B cell (primary cell): ENCODE results near the gene RHOBTB1. TPM values are rescaled to one million over a fixed set of nuclear protein-coding genes. Genes with fewer than 3 reads are reported as not detected.

Experiments
- ATAC-seq: fragments of 200-7000 bp; cut with Tn5 transposase; one replicate; pipeline ENCODE4 v1.10.0; 2021; ENCODE audit warnings: low read depth, mild to moderate bottlenecking, moderate number of reproducible peaks, moderate library complexity
- CTCF ChIA-PET: fragments of 350-600 bp; sonication (Branson Sonifier 250); formaldehyde crosslinking; loops from one replicate; lab custom pipeline; 2021; ENCODE audit warnings: antibody characterized with exemption, inconsistent platforms; lab: Charles Lee
- POLR2A ChIA-PET: fragments of 350-600 bp; sonication (Branson Sonifier 250); formaldehyde crosslinking; loops from one replicate; lab custom pipeline; 2021; ENCODE audit warnings: antibody characterized with exemption; lab: Charles Lee
- DNase-seq: peaks from one replicate; pipeline ENCODE4 v3.0.0; 2013
- H2AFZ ChIP-seq: 2 replicates; pipeline ENCODE4 v1.6.1; 2012; ENCODE audit warnings: mild to moderate bottlenecking, low read depth, low read length; ENCODE audit not compliant: insufficient read depth, poor library complexity, severe bottlenecking
- H3K27ac ChIP-seq, 2 donors: 1 replicate in 1 of 2; 2 replicates in 1 of 2; pipeline ENCODE4 v1.5.1; 2012 to 2013; ENCODE audit warnings: low read length in 2 of 2, mild to moderate bottlenecking in 2 of 2, moderate library complexity in 1 of 2
- H3K27me3 ChIP-seq, 4 experiments: fragments of 200-600 bp in 1 of 4; sonication (generic) in 1 of 4; replicated peaks in 1 of 4; 1 replicate in 2 of 4; 2 replicates in 2 of 4; pipeline versions ENCODE4 v1.6.1 to v1.7.0; 2013 to 2016; ENCODE audit warnings: low read length in 3 of 4, mild to moderate bottlenecking in 2 of 4, mixed read lengths in 1 of 4, moderate library complexity in 1 of 4; ENCODE audit not compliant: insufficient read depth in 4 of 4, control insufficient read depth in 3 of 4; ENCODE audit errors: control extremely low read depth in 1 of 4
- H3K36me3 ChIP-seq, 2 experiments: replicated peaks in 1 of 2; 1 replicate in 1 of 2; 2 replicates in 1 of 2; pipeline versions ENCODE4 v1.6.1 to v1.7.1; 2013; ENCODE audit warnings: low read length in 1 of 2; ENCODE audit not compliant: insufficient read depth in 2 of 2, control insufficient read depth in 1 of 2; ENCODE audit errors: control extremely low read depth in 1 of 2, extremely low read depth in 1 of 2
- H3K4me1 ChIP-seq, 2 donors: fragments of 200-600 bp in 1 of 2; sonication (generic) in 1 of 2; 1 replicate in 1 of 2; 2 replicates in 1 of 2; pipeline versions ENCODE4 v1.5.1 to v1.6.1; 2013 to 2017; ENCODE audit warnings: low read length in 2 of 2; ENCODE audit not compliant: control insufficient read depth in 2 of 2, insufficient read depth in 2 of 2
- H3K4me2 ChIP-seq: replicated peaks from 2 replicates; pipeline ENCODE3; 2012; ENCODE audit warnings: mild to moderate bottlenecking, low read depth, low read length; ENCODE audit not compliant: poor library complexity, severe bottlenecking
- H3K4me3 ChIP-seq, 5 experiments: fragments of 200-600 bp in 1 of 5; sonication (generic) in 1 of 5; 1 replicate in 3 of 5; 2 replicates in 2 of 5; pipeline versions ENCODE4 v1.5.1 to v1.7.0; 2011 to 2016; ENCODE audit warnings: low read length in 4 of 5, mild to moderate bottlenecking in 4 of 5, low read depth in 2 of 5, control low read depth in 1 of 5, moderate library complexity in 1 of 5; ENCODE audit not compliant: insufficient read depth in 1 of 5; ENCODE audit errors: control extremely low read depth in 1 of 5, extremely low read depth in 1 of 5
- H3K79me2 ChIP-seq: fragments of 200-600 bp; sonication (generic); one replicate; pipeline ENCODE4 v1.6.0; 2016; ENCODE audit warnings: low read length; ENCODE audit not compliant: control insufficient read depth, insufficient read depth
- H3K9ac ChIP-seq: fragments of 200-600 bp; sonication (generic); 2 replicates; pipeline ENCODE4 v1.6.1; 2017; ENCODE audit warnings: mild to moderate bottlenecking, low read length, moderate library complexity
- H3K9me3 ChIP-seq, 3 donors: one replicate each; pipeline versions ENCODE4 v1.6.1 to v1.7.1; 2013; ENCODE audit warnings: low read length in 2 of 3; ENCODE audit not compliant: control insufficient read depth in 2 of 3, insufficient read depth in 1 of 3; ENCODE audit errors: control extremely low read depth in 1 of 3
- H4K20me1 ChIP-seq: 2 replicates; pipeline ENCODE4 v1.6.0; 2012; ENCODE audit warnings: mild to moderate bottlenecking, low read length; ENCODE audit not compliant: insufficient read depth, control insufficient read depth, poor library complexity, severe bottlenecking
- H3K27ac Mint-ChIP-seq: one replicate; pipeline ENCODE4 v1.8.0; 2021; ENCODE audit warnings: mixed read lengths
- H3K27me3 Mint-ChIP-seq: one replicate; pipeline ENCODE4 v1.8.0; 2021; ENCODE audit warnings: mixed read lengths
- H3K4me1 Mint-ChIP-seq: one replicate; pipeline ENCODE4 v1.8.0; 2021; ENCODE audit warnings: mixed read lengths
- H3K4me3 Mint-ChIP-seq: one replicate; pipeline ENCODE4 v1.8.0; 2021; ENCODE audit warnings: mixed read lengths
- H3K9me3 Mint-ChIP-seq: one replicate; pipeline ENCODE4 v1.8.0; 2022; ENCODE audit warnings: mixed read lengths; ENCODE audit not compliant: insufficient read depth
- CTCF ChIP-seq: fragments of 200-600 bp; IDR thresholded peaks from one replicate; pipeline ENCODE4 v1.8.0; 2022; ENCODE audit warnings: antibody characterized with exemption, mild to moderate bottlenecking
- EZH2 ChIP-seq: IDR thresholded peaks from 2 replicates; pipeline ENCODE4 v1.6.1; 2012; ENCODE audit warnings: borderline replicate concordance, low read depth, mild to moderate bottlenecking, moderate library complexity, low read length; ENCODE audit not compliant: insufficient read depth, poor library complexity, severe bottlenecking
- WGBS: methylation state at CpG from one replicate; pipeline ENCODE4 v1.1.5; 2013; ENCODE audit warnings: missing lambda C conversion rate; ENCODE audit not compliant: insufficient coverage; 5-methylcytosine and 5-hydroxymethylcytosine counted together
- intact Hi-C: fragments of 100-400 bp; cut with micrococcal nuclease; formaldehyde crosslinking; loops from one replicate; pipeline ENCODE4 v1.10.0; 2022
- polyA plus RNA-seq: library from polyadenylated mRNA; depleted of rRNA; stranded (reverse); fragments of >200 nt; gene quantifications from 2 replicates; pipeline ENCODE4 v1.2.3, GENCODE V29; 2012
- total RNA-seq, 2 donors: library from RNA; stranded (reverse); fragments of 120-200 nt in 1 of 2; gene quantifications; 1 replicate in 1 of 2; 2 replicates in 1 of 2; pipeline versions ENCODE4 v1.2.3 to v1.2.4, GENCODE V29; 2013 to 2022

The RHOBTB1 gene
- total and polyA plus RNA-seq, 2 donors (not counting 1 experiment from before 2014, with no cell fraction given), result 0.07 to 0.60 TPM

DNA sequence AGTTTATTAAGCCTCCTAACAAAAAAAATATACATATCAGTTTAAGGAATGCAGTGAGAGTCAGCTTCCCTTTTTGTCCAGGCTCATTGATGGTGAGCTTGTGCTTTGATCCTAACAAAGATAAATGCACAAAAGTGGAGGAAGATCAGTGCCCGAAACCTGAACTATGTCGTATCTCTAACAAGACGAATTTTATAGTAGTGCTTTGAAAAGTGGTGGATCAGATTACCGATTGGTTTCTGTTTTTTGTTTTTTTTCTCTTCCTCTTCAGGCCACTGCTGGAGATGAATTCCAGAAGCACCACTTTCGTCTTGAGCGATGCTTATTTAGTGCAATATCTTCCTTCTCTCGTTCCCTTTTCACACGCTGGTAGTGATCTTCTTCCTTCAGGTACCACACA lies 72.8 kb downstream of the RHOBTB1 start:
- no peak for ATAC-seq
- intact Hi-C loops, result no loop called here
- H3K4me3 ChIP-seq, result no peak overlapping the region
- H3K27ac Mint-ChIP-seq, result no peak overlapping the region
- WGBS, result no CpG with 5 or more reads among the region's 8 CpGs
- H2AFZ ChIP-seq, result no peak overlapping the region
- no peaks in the 10 kb centered on the region for H3K36me3 ChIP-seq
- no peak for TF ChIP-seq EZH2
- TF ChIP-seq CTCF, result no peak
- CTCF ChIA-PET, result no interaction called here
- H3K4me1 ChIP-seq, result no peaks in the 10 kb centered on the region
- no peaks in the 10 kb centered on the region for H3K9me3 ChIP-seq
- no peak overlapping the region for H3K27ac ChIP-seq
- no peak overlapping the region for H3K4me2 ChIP-seq
- no peaks in the 10 kb centered on the region for H3K79me2 ChIP-seq
- H3K4me3 Mint-ChIP-seq, result no peak overlapping the region
- H3K4me1 Mint-ChIP-seq, result no peaks in the 10 kb centered on the region
- H3K27me3 Mint-ChIP-seq, result peaks cover 7% of the 10 kb centered on the region
- H3K9ac ChIP-seq, result no peak overlapping the region
- no peaks in the 10 kb centered on the region for H3K9me3 Mint-ChIP-seq
- POLR2A ChIA-PET, result no interaction called here
- H4K20me1 ChIP-seq, result no peaks in the 10 kb centered on the region
- H3K27me3 ChIP-seq, result no peaks in the 10 kb centered on the region
- DNase-seq, result no peak

DNA sequence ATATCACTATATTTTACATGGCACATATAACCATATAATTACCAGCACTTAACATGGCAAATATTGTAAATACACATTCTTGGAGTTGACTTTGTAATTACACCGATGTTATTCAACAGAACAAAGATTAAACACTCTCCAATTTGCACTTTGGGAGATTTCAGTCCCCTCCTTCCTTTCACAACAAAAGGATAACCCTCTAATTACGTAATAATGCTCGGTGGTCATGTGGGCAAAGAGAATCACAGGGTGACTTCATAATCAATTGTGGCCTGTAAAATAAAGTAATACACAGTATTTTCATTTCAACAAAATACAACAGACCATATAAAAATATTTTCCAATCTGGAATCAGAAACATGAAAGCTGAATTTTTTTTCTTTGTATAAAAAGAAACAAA lies 73.2 kb downstream of the RHOBTB1 start:
- 71% methylated on average over 1 of the region's 3 CpGs for WGBS
- no peak overlapping the region for H3K4me3 ChIP-seq
- Mint-ChIP-seq H3K27me3 (peaks cover 7% of the 10 kb centered on the region), H3K27ac (no peak overlapping the region), H3K4me3 (no peak overlapping the region), H3K4me1 (no peaks in the 10 kb centered on the region), H3K9me3 (no peaks in the 10 kb centered on the region)
- no peaks in the 10 kb centered on the region for H3K4me1 ChIP-seq
- intact Hi-C loops, result no loop called here
- CTCF ChIA-PET, result no interaction called here
- H3K36me3 ChIP-seq, result no peaks in the 10 kb centered on the region
- no peaks in the 10 kb centered on the region for H3K79me2 ChIP-seq
- H3K27ac ChIP-seq, result no peak overlapping the region
- no peak overlapping the region for H3K9ac ChIP-seq
- DNase-seq (no peak), ATAC-seq (no peak)
- POLR2A ChIA-PET, result no interaction called here
- no peaks in the 10 kb centered on the region for H3K27me3 ChIP-seq
- H4K20me1 ChIP-seq, result no peaks in the 10 kb centered on the region
- no peak overlapping the region for H3K4me2 ChIP-seq
- H2AFZ ChIP-seq, result no peak overlapping the region
- no peak for TF ChIP-seq EZH2
- TF ChIP-seq CTCF, result no peak
- H3K9me3 ChIP-seq, result no peaks in the 10 kb centered on the region
